Measurements from ENCODE around the gene DOHH.

- no peak for TF ChIP-seq REST (IDR thresholded peaks at IDR 0.05; ENCODE audit: low read depth)
- TF ChIP-seq MAX (IDR thresholded peaks at IDR 0.05), result no peak
- no peak for TF ChIP-seq FOXM1 (IDR thresholded peaks at IDR 0.05; ENCODE audit: borderline replicate concordance, low read depth)
- TF ChIP-seq TCF12 (IDR thresholded peaks at IDR 0.05; ENCODE audit: low read depth), result no peak
- TF ChIP-seq TEAD4 (IDR thresholded peaks at IDR 0.05), result no peak
- no peak for TF ChIP-seq YY1 (IDR thresholded peaks at IDR 0.05; ENCODE audit: low read depth)
Observed at GRCh38 chr19:3454656-3455392, 45.6 kb downstream of the DOHH start.
